ENCODE results near the gene NLRP6. TPM values are rescaled to one million over a fixed set of nuclear protein-coding genes. Genes with fewer than 3 reads are reported as not detected.

Gene NLRP6
- total RNA-seq, result not detected in 2 replicates

DNA sequence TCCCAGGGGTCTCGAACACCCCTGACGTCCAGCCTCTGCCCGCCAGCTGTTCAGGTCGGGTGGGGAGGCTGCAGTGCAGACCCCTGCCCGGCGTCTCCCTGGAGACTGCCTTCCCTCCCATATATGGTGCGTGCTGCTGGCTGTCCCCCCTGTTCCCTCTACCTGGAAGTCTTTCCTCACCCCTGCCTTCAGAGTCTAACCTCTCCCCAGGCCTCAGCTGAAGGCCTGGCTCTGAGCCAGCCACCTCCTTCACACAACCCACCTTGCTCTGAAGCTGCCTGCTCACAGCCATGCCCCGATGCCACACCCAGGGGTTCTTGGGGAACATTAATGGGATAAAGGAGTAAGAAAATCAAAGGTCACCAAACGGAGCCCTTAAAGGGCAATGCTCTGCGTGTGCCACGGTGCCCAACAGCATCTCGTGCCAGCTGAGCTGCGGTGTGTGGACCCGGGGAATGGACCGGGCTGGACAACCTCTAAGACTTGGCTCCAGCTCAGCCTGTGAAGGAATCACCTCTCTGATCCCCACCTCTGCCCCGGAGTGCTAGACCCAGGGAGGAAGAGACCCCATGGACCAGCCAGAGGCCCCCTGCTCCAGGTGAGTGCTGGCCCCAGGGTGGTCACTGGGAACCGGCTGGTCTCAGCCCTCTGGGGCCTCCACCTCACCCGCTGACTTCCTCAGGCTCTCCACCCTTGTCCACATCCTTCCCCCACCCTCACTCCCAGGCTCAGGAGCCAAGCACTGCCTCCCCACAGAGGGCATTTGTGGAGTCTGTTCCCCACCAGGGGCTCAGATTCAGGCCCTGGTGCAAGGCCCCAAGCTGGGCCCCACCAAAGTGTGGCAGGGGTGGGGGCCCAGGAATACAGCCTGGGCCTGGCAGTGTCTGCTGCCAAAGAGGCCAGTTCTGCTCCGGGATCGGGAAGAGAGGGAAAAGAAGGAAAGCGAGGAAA, at the start of gene NLRP6:
NLRP6 (plus strand) TSS at position 407 of the 951 bp plus-strand sequence; CDS start at position 570, 163 bp downstream.

DNA sequence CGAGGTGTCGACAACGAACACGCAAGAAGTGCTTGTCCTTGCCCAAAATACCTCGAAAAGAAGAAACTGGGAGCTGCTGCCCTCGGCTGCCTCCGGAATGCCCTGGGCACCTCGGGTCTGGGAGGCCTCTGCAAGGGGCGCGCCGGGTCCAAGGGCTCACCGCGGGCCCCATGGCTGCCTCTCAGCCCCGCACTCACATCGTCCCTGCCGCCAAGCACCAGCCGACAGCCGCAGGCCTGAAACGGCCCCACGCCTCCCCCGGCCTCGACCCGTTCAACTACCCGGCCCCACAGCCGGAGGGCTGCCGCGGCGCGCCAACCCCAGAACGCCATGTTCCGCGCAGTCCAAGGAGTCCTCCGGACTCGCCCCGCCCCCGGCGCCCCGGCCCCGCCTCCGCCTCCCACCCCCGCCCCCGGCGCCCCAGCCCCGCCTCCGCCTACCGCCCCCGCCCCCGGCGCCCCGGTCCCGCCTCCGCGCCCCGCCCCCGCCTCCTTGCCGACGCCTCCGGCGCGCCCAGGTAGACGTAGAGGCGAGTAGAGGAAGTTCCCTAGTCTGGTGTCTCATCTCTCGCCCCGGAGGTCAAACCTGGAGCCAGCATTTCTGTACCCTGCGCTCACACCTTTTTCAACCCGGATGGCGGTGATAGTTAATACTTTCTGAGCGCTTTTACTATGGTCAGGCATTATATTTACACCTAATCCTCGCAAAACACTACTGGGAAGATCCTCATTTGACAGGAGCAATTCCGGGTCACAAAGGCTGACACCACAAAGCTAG, 42.0 kb upstream of the NLRP6 start, which contains the start of gene SIRT3:
SIRT3 (minus strand) TSS at position 346 of the 777 bp plus-strand sequence; CDS start at position 332, 14 bp downstream.

DNA sequence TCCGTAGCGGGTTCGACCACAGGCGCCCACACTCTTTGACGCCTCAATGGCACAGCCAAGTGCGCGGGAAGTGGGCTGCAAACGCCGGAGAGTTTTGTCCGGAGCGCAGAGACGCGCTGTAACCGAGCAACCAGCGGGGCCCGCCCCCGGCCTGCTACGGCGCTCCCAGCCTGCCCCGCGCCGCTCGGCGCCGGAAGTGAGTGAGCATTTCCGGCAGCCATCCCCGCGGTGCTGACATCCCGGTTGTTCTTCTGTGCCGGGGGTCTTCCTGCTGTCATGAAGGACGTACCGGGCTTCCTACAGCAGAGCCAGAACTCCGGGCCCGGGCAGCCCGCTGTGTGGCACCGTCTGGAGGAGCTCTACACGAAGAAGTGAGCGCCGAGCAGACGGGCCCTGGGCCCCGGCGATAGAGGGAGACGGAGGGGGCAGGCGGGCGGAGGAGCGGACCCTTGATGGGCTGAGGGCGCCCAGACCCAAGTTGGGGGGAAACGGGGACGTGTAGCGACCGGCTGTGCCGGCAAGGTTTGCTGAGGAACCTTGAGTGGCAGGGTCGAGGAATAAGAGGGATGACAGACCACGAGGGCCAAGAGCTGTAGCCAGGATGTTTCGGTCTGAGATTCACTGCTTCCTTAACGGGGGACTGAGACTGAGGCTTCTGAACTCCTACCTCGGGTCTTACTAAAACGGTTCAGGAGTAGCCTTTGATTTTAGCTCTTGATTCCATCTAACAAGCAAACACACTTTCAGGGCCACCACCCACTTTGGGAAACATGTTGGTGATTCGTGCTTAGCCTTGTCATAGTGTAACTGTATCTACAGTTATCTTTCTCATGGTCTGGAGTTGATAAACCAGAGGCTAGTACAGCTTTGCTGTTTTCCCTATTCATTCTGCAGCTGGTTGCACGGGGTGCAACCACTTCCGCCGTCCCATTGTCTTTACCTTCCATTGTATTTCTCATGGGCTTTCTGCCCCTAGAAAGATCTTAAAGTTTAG, 41.1 kb upstream of the NLRP6 start, which contains the start of gene PSMD13:
PSMD13 (plus strand) TSS at position 203 of the 994 bp plus-strand sequence; CDS start at position 277, 74 bp downstream.

DNA sequence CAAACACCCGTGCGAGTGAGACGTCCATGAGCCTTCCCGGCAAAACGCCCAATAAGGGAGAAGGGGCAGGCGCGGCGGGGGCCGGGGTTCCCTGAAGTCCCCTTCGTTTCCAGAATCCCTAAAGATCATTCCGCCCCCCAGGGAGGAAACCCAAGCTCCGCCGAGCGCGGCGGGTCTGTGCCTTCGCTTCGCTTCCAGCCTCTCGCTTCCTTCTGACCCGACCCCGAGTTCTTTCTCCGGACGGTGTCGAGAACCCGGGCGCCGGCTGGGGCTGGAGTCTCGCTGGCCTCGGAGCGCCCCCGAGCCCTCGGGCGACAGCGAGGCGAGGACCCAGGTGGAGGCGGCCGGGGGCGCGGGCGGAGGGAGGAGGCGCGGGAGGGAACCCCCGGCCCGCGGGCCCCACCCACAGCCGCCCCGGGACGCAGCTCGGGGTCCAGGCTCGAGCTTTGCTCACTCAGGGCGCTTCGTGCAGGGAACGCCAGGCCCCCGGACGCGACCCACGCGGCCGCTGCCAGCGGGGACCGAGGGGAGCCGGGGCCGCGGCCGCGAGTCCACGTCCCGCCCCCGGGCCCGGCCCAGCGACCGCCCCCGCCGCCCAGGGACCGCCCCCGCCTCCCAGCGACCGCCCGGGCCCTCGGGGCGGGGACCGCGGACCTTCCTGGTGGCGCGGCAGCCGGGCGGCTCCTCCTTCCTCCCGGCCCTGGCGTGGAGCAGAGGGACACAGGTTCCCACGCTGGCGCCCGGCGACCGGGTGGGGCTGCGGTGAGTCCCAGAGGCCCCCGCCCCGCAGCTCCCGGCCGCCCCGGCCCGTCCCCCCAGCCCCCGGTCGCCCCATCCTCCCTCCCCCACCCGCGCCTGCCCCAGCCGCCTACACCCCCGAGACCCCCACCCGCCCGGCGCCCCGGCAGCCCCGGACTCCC, 10.5 kb downstream of the NLRP6 start, which contains the start of gene PGGHG:
PGGHG (plus strand) TSS at position 649 of the 920 bp plus-strand sequence. CDS start 691 bp downstream, outside the sequence.

DNA sequence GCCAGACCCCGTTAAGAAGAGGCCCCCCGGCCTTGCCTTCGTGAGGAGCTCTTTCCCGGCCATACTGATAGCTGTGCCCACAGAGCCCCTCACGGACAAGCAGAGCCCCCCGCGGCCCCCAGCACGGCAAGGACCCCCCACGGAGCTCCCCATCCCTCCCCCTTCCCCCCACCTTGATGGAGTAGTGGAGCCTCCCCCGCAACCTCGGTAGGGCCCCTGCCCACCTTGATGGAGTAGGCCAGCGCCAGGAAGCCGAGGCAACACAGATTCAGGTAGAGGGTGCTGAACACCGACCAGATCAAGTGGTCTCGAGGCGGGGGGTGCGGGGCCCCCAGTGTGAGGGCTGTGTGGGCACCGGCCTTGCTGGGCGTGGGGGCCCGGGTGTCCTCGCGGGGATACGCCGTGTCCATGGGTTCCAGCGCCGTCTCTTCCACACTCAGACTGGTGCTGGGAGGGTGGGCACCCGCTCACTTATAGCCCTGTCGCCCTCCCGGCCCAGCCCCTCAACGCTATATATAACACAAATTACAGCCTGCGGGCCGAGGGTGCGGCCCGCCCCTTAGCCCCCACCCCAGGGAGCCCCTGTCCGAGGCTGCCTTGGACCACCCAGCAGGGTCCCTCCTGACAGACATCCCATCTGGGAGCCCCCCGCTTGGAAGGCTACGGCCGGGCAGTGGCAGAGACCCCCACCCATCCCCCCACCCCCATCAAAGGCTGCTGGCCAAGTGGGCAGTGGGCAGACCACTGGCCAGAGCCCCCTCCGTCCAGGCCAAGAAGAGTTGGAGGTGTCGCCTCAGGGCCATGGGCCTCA, 21.1 kb downstream of the NLRP6 start, which contains the start of gene IFITM5:
IFITM5 (minus strand) TSS at position 446 of the 811 bp plus-strand sequence; CDS start at position 410, 36 bp downstream.

DNA sequence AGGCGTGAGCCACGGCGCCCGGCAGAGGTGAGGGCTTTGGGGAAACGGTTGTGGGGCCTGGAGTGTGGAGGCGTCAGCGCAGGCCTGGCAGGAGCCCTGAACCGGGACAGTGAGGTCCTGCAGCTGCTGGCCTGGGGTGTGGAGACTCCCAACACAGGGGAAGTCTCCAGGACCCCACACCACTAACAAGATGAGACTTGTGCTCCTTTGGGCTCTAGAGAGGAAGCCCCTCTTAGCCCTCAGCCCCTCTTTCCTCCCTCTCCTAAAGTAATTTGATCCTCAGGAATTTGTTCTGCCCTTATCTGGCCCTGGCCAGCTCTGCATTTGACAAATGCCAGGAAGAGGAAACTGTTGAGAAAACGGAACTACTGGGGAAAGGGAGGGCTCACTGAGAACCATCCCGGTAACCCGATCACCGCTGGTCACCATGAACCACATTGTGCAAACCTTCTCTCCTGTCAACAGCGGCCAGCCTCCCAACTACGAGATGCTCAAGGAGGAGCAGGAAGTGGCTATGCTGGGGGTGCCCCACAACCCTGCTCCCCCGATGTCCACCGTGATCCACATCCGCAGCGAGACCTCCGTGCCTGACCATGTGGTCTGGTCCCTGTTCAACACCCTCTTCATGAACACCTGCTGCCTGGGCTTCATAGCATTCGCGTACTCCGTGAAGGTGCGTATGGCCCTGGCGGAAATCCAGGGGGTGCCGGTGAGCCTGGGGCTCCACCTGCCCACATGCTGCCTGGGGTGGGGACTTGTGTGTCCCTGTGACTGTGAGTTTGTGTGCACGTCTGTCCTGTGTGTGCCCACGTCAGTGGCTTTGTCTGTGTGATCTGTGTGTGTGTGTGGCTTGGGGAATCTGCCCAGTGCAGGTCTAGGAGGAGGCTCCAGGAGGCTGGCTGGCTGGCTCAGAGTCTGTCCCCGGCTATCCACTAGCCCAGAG, 29.8 kb downstream of the NLRP6 start, which contains the start of gene IFITM2:
IFITM2 (plus strand) TSS at position 51 of the 943 bp plus-strand sequence; CDS start at position 428, 377 bp downstream.

DNA sequence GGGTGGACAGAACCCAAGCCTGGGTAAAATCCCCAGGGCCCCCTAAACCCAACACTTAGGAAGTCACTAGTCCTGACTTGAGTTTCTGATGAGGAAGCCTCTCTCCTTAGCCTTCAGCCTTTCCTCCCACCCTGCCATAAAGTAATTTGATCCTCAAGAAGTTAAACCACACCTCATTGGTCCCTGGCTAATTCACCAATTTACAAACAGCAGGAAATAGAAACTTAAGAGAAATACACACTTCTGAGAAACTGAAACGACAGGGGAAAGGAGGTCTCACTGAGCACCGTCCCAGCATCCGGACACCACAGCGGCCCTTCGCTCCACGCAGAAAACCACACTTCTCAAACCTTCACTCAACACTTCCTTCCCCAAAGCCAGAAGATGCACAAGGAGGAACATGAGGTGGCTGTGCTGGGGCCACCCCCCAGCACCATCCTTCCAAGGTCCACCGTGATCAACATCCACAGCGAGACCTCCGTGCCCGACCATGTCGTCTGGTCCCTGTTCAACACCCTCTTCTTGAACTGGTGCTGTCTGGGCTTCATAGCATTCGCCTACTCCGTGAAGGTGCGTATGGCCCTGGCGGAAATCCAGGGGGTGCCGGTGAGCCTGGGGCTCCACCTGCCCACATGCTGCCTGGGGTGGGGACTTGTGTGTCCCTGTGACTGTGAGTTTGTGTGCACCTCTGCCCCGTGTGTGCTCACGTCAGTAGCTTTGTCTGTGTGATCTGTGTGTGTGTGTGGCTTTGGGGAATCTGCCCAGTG, 35.8 kb downstream of the NLRP6 start, which contains the start of gene IFITM1:
IFITM1 (plus strand) TSS at position 254 of the 767 bp plus-strand sequence; CDS start at position 385, 131 bp downstream.

Other genes starting within 250 kb of the NLRP6 start
- not detected in 2 replicates for gene SCGB1C1, start 85.3 kb upstream of the NLRP6 start, total RNA-seq
- gene BET1L, start 71.0 kb upstream of the NLRP6 start, total RNA-seq, result 14.0 and 14.5 TPM in 2 replicates
- gene RIC8A, start 70.7 kb upstream of the NLRP6 start, total RNA-seq, result 104 and 149 TPM in 2 replicates
- 4.1 and 5.5 TPM in 2 replicates for gene SIRT3, start 42.1 kb upstream of the NLRP6 start, total RNA-seq
- 129 and 161 TPM in 2 replicates for gene PSMD13, start 41.4 kb upstream of the NLRP6 start, total RNA-seq
- 1.9 and 9.6 TPM in 2 replicates for gene PGGHG, start 10.7 kb downstream of the NLRP6 start, total RNA-seq
- not detected in 2 replicates for gene IFITM5, start 21.1 kb downstream of the NLRP6 start, total RNA-seq
- gene IFITM2, start 29.4 kb downstream of the NLRP6 start, total RNA-seq, result 2.3 and 7.2 TPM in 2 replicates
- gene IFITM1, start 35.6 kb downstream of the NLRP6 start, total RNA-seq, result 0.43 and 7.5 TPM in 2 replicates
- 12.6 and 25.1 TPM in 2 replicates for gene IFITM3, start 42.5 kb downstream of the NLRP6 start, total RNA-seq
- 27.3 and 29.4 TPM in 2 replicates for gene B4GALNT4, start 91.1 kb downstream of the NLRP6 start, total RNA-seq
- 290 and 382 TPM in 2 replicates for gene PKP3, start 115.8 kb downstream of the NLRP6 start, total RNA-seq
- 16.9 and 26.4 TPM in 2 replicates for gene SIGIRR, start 136.6 kb downstream of the NLRP6 start, total RNA-seq
- 7.7 and 16.4 TPM in 2 replicates for gene ANO9, start 163.6 kb downstream of the NLRP6 start, total RNA-seq
- gene PTDSS2, start 171.9 kb downstream of the NLRP6 start, total RNA-seq, result 35.7 and 42.2 TPM in 2 replicates
- 433 and 438 TPM in 2 replicates for gene RNH1, start 228.8 kb downstream of the NLRP6 start, total RNA-seq